Neural progenitor cell (in vitro differentiated cells): Measurements from ENCODE around the gene ST6GALNAC1. TPM values are rescaled to one million over a fixed set of nuclear protein-coding genes. Genes with fewer than 3 reads are reported as not detected.

ENCODE experiments used
- DNase-seq: peaks from one replicate; pipeline ENCODE4 v3.0.0-alpha.2; 2016; ENCODE audit warnings: low spot score
- H2AFZ ChIP-seq: fragments of 200-600 bp; sonication (generic); replicated peaks from 2 replicates; pipeline ENCODE4 v1.6.1; 2016; ENCODE audit warnings: antibody characterized with exemption
- H3F3A ChIP-seq: fragments of 200-600 bp; sonication (generic); 2 replicates; pipeline ENCODE4 v1.6.1; 2016; ENCODE audit warnings: antibody characterized with exemption, low read depth
- H3K27ac ChIP-seq: fragments of 200-600 bp; sonication (generic); 2 replicates; pipeline ENCODE4 v1.5.1; 2016; ENCODE audit warnings: mild to moderate bottlenecking
- H3K27me3 ChIP-seq: fragments of 200-600 bp; sonication (generic); 2 replicates; pipeline ENCODE4 v1.6.1; 2016; ENCODE audit warnings: mild to moderate bottlenecking, moderate library complexity
- H3K36me3 ChIP-seq: fragments of 200-600 bp; sonication (generic); 2 replicates; pipeline ENCODE4 v1.5.1; 2016
- H3K4me1 ChIP-seq: fragments of 200-600 bp; sonication (generic); 2 replicates; pipeline ENCODE4 v1.6.1; 2016; ENCODE audit warnings: mixed run types
- H3K4me2 ChIP-seq: fragments of 200-600 bp; sonication (generic); 2 replicates; pipeline ENCODE4 v1.6.1; 2016
- H3K4me3 ChIP-seq: fragments of 200-600 bp; sonication (generic); 2 replicates; pipeline ENCODE4 v1.5.1; 2016
- H3K79me2 ChIP-seq: fragments of 200-600 bp; sonication (generic); 2 replicates; pipeline ENCODE4 v1.6.1; 2016; ENCODE audit warnings: low read depth
- H3K9ac ChIP-seq: fragments of 200-600 bp; sonication (generic); 2 replicates; pipeline ENCODE4 v1.6.1; 2016
- H3K9me3 ChIP-seq: fragments of 200-600 bp; sonication (generic); 2 replicates; pipeline ENCODE4 v1.5.1; 2016; ENCODE audit warnings: low read depth
- H4K20me1 ChIP-seq: fragments of 200-600 bp; sonication (generic); 2 replicates; pipeline ENCODE4 v1.6.1; 2016; ENCODE audit warnings: low read depth
- H3K27ac Mint-ChIP-seq: 3 replicates; pipeline ENCODE4 v1.8.0; 2021; ENCODE audit warnings: mixed read lengths
- H3K27me3 Mint-ChIP-seq: 2 replicates; pipeline ENCODE4 v1.8.0; 2022; ENCODE audit warnings: low read depth, mild to moderate bottlenecking, inconsistent platforms, moderate library complexity, mixed read lengths; ENCODE audit not compliant: insufficient read depth
- H3K36me3 Mint-ChIP-seq: 3 replicates; pipeline ENCODE4 v1.8.0; 2021; ENCODE audit warnings: mixed read lengths
- H3K4me1 Mint-ChIP-seq: 3 replicates; pipeline ENCODE4 v1.8.0; 2021; ENCODE audit warnings: mixed read lengths
- H3K4me3 Mint-ChIP-seq: 3 replicates; pipeline ENCODE4 v1.8.0; 2021; ENCODE audit warnings: mild to moderate bottlenecking, moderate library complexity, mixed read lengths
- H3K9me3 Mint-ChIP-seq: 3 replicates; pipeline ENCODE4 v1.8.0; 2020; ENCODE audit warnings: mixed read lengths
- CTCF ChIP-seq: fragments of 200-600 bp; sonication (generic); IDR thresholded peaks from 2 replicates; pipeline ENCODE4 v1.5.1; 2017; ENCODE audit warnings: antibody characterized with exemption, mild to moderate bottlenecking
- EZH2 ChIP-seq: fragments of 200-600 bp; sonication (generic); IDR thresholded peaks from 2 replicates; pipeline ENCODE4 v1.6.1; 2017; ENCODE audit warnings: antibody characterized with exemption, mild to moderate bottlenecking, moderate library complexity
- EZH2phosphoT487 ChIP-seq: fragments of 200-600 bp; sonication (generic); IDR thresholded peaks from 2 replicates; pipeline ENCODE4 v1.6.1; 2017; ENCODE audit warnings: antibody characterized with exemption
- total RNA-seq: library from RNA; depleted of rRNA; stranded (reverse); fragments of >200 nt; gene quantifications from 2 replicates; pipeline ENCODE4 v1.2.3, GENCODE V29; 2015; ENCODE audit warnings: low replicate concordance

ST6GALNAC1 gene
- total RNA-seq, 1 donor from 2014 or later = not detected

GRCh38 chr17:76667786-76668453, 24.4 kb upstream of the ST6GALNAC1 start:
- no peak overlapping the region for H3K4me3 ChIP-seq
- H3K36me3 ChIP-seq = no peaks in the 10 kb centered on the region
- H3K27ac ChIP-seq = no peak overlapping the region
- H3K27me3 ChIP-seq = no peaks in the 10 kb centered on the region
- Mint-ChIP-seq H3K36me3 (no peaks in the 10 kb centered on the region), H3K27ac (peak overlapping the region; percentile 61), H3K4me3 (peak overlapping the region; percentile 3), H3K9me3 (peaks cover 2% of the 10 kb centered on the region), H3K27me3 (peaks cover 12% of the 10 kb centered on the region), H3K4me1 (peaks cover 21% of the 10 kb centered on the region)
- H2AFZ ChIP-seq = no peak overlapping the region
- no peaks in the 10 kb centered on the region for H4K20me1 ChIP-seq
- no peak for DNase-seq
- no peak overlapping the region for H3K4me2 ChIP-seq
- peaks cover 15% of the 10 kb centered on the region for H3F3A ChIP-seq
- peaks cover 9% of the 10 kb centered on the region for H3K4me1 ChIP-seq
- TF ChIP-seq CTCF (no peak), EZH2phosphoT487 (no peak), EZH2 (no peak)
- H3K9me3 ChIP-seq = no peaks in the 10 kb centered on the region
- H3K79me2 ChIP-seq = peaks cover 6% of the 10 kb centered on the region
- H3K9ac ChIP-seq = no peak overlapping the region

- H3K9ac ChIP-seq = no peak overlapping the region
- no peak overlapping the region for H3K4me2 ChIP-seq
- H3K9me3 ChIP-seq = no peaks in the 10 kb centered on the region
- peaks cover 15% of the 10 kb centered on the region for H3F3A ChIP-seq
- no peak for DNase-seq
- H3K79me2 ChIP-seq = peaks cover 4% of the 10 kb centered on the region
- H3K27ac Mint-ChIP-seq = peak overlapping the region; percentile 25
- H3K36me3 ChIP-seq = no peaks in the 10 kb centered on the region
- peaks cover 9% of the 10 kb centered on the region for H3K4me1 ChIP-seq
- no peak overlapping the region for H3K4me3 Mint-ChIP-seq
- peaks cover 12% of the 10 kb centered on the region for H3K27me3 Mint-ChIP-seq
- H3K4me1 Mint-ChIP-seq = peaks cover 17% of the 10 kb centered on the region
- no peaks in the 10 kb centered on the region for H4K20me1 ChIP-seq
- H3K27me3 ChIP-seq = no peaks in the 10 kb centered on the region
- no peaks in the 10 kb centered on the region for H3K36me3 Mint-ChIP-seq
- TF ChIP-seq CTCF (no peak), EZH2phosphoT487 (no peak), EZH2 (no peak)
- no peak overlapping the region for H2AFZ ChIP-seq
- no peak overlapping the region for H3K4me3 ChIP-seq
- no peak overlapping the region for H3K27ac ChIP-seq
- peaks cover 2% of the 10 kb centered on the region for H3K9me3 Mint-ChIP-seq
Measured at GRCh38 chr17:76667491-76667755, 23.9 kb upstream of the ST6GALNAC1 start.

- Histone ChIP-seq H2AFZ (no peak overlapping the region), H3K4me3 (no peak overlapping the region), H4K20me1 (no peaks in the 10 kb centered on the region), H3K79me2 (no peaks in the 10 kb centered on the region), H3K9ac (no peak overlapping the region), H3K36me3 (no peaks in the 10 kb centered on the region), H3K27me3 (no peaks in the 10 kb centered on the region), H3F3A (no peaks in the 10 kb centered on the region), H3K4me1 (no peaks in the 10 kb centered on the region), H3K27ac (no peak overlapping the region), H3K4me2 (no peak overlapping the region), H3K9me3 (no peaks in the 10 kb centered on the region)
- Mint-ChIP-seq H3K36me3 (no peaks in the 10 kb centered on the region), H3K4me3 (no peak overlapping the region), H3K9me3 (no peaks in the 10 kb centered on the region), H3K4me1 (peaks cover 13% of the 10 kb centered on the region), H3K27ac (no peak overlapping the region), H3K27me3 (peaks cover 12% of the 10 kb centered on the region)
- DNase-seq = no peak
- TF ChIP-seq EZH2 (no peak), EZH2phosphoT487 (no peak), CTCF (no peak)
Measured at GRCh38 chr17:76660656-76661042, 17.1 kb upstream of the ST6GALNAC1 start.
